ENCODE results near the gene PHF21B.

PHF21B gene

GRCh38 chr22:44985906-44986527, 23.8 kb downstream of the PHF21B start:
- H3K27ac ChIP-seq = no peak overlapping the region
- no peak for TF ChIP-seq CTCF (IDR thresholded peaks at IDR 0.05)

- H3K27ac ChIP-seq = no peak overlapping the region
- TF ChIP-seq ZFX (IDR thresholded peaks at IDR 0.05; ENCODE audit: borderline replicate concordance) = no peak
- TF ChIP-seq CTCF (IDR thresholded peaks at IDR 0.05) = no peak
Observed at GRCh38 chr22:44983878-44984482, 25.8 kb downstream of the PHF21B start.

GRCh38 chr22:44982445-44982844, 27.4 kb downstream of the PHF21B start:
- no peak overlapping the region for H3K27ac ChIP-seq
- TF ChIP-seq ZFX (IDR thresholded peaks at IDR 0.05; ENCODE audit: borderline replicate concordance) (no peak), CTCF (IDR thresholded peaks at IDR 0.05) (no peak)

GRCh38 chr22:44981857-44982256, 27.9 kb downstream of the PHF21B start:
- TF ChIP-seq ZFX (IDR thresholded peaks at IDR 0.05; ENCODE audit: borderline replicate concordance) (no peak), CTCF (IDR thresholded peaks at IDR 0.05) (no peak)
- H3K27ac ChIP-seq = no peak overlapping the region

- TF ChIP-seq CTCF (IDR thresholded peaks at IDR 0.05) (no peak), ZFX (IDR thresholded peaks at IDR 0.05; ENCODE audit: borderline replicate concordance) (no peak)
- no peak overlapping the region for H3K27ac ChIP-seq
Observed at GRCh38 chr22:44979154-44979553, 30.7 kb downstream of the PHF21B start.

GRCh38 chr22:44975427-44976262, 34.2 kb downstream of the PHF21B start:
- no peak overlapping the region for H3K27ac ChIP-seq
- TF ChIP-seq ZFX (IDR thresholded peaks at IDR 0.05; ENCODE audit: borderline replicate concordance) (no peak), CTCF (IDR thresholded peaks at IDR 0.05) (peak; percentile 86)

GRCh38 chr22:44974454-44974853, 35.4 kb downstream of the PHF21B start:
- no peak overlapping the region for H3K27ac ChIP-seq
- TF ChIP-seq CTCF (IDR thresholded peaks at IDR 0.05) (no peak), ZFX (IDR thresholded peaks at IDR 0.05; ENCODE audit: borderline replicate concordance) (no peak)
